Uterus (tissue), 2 donors: Measurements from ENCODE around the gene INPP5J.

Source experiments
- POLR2A ChIP-seq, 2 donors: fragments of 450-650 bp; IDR thresholded peaks; one replicate each; pipeline ENCODE4 v1.6.1; 2016; ENCODE audit warnings: antibody characterized with exemption in 2 of 2, mild to moderate bottlenecking in 1 of 2, moderate library complexity in 1 of 2
- TF ChIP-seq, protein P1 (sequence below), 4 experiments: fragments of 200-600 bp in 2 of 4; fragments of 450-650 bp in 2 of 4; sonication (generic) in 2 of 4; IDR thresholded peaks; one replicate each; pipeline ENCODE4 v1.5.1; 2016 to 2019; ENCODE audit warnings: antibody characterized with exemption in 4 of 4, mild to moderate bottlenecking in 2 of 4, moderate library complexity in 1 of 4

DNA sequence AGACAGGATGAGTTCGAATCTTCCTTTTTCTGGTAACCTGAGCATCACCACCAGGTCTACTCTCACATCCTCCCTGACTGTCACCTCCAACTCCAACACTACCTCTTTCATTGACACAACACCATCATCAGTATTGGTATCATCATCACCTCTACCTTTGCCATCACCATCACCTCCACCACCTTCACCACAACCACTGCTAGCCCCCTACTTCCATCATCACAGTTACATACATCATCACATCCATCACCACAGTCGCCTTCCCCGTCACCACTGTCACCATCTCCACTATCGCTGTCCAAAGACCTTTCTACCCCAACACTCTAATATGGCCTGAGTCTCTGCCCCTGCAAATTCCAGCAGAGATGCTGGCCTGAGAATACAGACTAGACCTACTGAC is 1.4 kb upstream of the INPP5J start:
- TF ChIP-seq, protein P1, sequence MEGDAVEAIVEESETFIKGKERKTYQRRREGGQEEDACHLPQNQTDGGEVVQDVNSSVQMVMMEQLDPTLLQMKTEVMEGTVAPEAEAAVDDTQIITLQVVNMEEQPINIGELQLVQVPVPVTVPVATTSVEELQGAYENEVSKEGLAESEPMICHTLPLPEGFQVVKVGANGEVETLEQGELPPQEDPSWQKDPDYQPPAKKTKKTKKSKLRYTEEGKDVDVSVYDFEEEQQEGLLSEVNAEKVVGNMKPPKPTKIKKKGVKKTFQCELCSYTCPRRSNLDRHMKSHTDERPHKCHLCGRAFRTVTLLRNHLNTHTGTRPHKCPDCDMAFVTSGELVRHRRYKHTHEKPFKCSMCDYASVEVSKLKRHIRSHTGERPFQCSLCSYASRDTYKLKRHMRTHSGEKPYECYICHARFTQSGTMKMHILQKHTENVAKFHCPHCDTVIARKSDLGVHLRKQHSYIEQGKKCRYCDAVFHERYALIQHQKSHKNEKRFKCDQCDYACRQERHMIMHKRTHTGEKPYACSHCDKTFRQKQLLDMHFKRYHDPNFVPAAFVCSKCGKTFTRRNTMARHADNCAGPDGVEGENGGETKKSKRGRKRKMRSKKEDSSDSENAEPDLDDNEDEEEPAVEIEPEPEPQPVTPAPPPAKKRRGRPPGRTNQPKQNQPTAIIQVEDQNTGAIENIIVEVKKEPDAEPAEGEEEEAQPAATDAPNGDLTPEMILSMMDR (IDR thresholded peaks at IDR 0.05), result no peak
- no peak for TF ChIP-seq POLR2A (IDR thresholded peaks at IDR 0.05)
